DOHH2 (cell line): ENCODE data around the gene LAMA5.

ENCODE experiments used
- EZH2phosphoT487 ChIP-seq: fragments of 200-600 bp; sonication (generic); IDR thresholded peaks from 2 replicates; pipeline ENCODE4 v1.6.1; 2017; ENCODE audit warnings: borderline replicate concordance, mild to moderate bottlenecking, antibody characterized with exemption, low read length, moderate library complexity, mixed read lengths
- TF ChIP-seq, protein P1 (sequence below): fragments of 200-600 bp; sonication (generic); IDR thresholded peaks from one replicate; pipeline ENCODE4 v1.5.1; 2014; ENCODE audit warnings: antibody characterized with exemption, mild to moderate bottlenecking, low read depth, low read length; ENCODE audit not compliant: poor library complexity, severe bottlenecking

DNA sequence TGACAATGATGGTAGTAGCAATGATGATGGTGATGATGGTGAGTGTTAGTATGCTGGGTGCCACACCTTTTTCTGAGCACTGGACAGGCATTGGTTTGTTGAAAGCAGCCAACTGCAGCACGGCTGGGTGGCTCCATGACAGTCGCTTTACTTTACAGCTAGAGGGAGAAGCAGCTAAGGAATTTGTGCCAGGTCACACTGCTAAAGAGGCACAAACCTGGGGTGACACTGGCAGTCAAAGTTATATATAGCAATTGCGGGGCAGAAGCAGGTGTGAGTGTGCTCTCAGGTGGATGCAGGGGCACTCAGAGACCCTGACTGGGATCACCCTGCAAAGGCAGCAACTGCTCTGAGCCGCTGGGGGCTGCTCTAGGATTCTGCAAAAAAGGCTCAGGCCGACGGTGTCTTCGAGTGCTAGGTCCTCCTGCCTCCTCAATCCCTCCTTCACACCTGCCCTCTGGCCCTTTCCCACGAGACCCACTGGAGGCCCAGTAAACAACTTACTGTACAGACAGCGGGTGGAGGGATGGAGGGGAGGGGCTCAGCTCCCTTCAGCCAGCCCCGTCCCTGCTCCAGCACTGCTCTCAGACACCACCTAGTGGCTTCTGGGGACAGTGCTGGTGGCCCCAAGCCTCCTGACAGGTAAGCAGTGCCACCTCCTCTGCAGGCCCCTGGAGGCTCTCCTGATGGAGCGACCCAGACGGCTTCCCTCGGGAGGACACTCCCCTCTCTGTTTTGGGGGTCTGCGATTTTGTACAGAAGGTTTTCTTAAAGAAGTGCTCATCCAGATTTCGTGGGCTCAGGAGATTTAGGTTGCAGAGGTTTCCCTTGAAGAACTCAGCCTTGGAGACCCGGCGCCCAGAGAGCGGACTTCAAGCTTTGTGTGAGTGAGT lies 15.4 kb upstream of the LAMA5 start:
- TF ChIP-seq, protein P1, sequence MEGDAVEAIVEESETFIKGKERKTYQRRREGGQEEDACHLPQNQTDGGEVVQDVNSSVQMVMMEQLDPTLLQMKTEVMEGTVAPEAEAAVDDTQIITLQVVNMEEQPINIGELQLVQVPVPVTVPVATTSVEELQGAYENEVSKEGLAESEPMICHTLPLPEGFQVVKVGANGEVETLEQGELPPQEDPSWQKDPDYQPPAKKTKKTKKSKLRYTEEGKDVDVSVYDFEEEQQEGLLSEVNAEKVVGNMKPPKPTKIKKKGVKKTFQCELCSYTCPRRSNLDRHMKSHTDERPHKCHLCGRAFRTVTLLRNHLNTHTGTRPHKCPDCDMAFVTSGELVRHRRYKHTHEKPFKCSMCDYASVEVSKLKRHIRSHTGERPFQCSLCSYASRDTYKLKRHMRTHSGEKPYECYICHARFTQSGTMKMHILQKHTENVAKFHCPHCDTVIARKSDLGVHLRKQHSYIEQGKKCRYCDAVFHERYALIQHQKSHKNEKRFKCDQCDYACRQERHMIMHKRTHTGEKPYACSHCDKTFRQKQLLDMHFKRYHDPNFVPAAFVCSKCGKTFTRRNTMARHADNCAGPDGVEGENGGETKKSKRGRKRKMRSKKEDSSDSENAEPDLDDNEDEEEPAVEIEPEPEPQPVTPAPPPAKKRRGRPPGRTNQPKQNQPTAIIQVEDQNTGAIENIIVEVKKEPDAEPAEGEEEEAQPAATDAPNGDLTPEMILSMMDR = peak; percentile 92
- no peak for TF ChIP-seq EZH2phosphoT487
